Measurements from ENCODE around the gene TPBGL. TPM values are rescaled to one million over a fixed set of nuclear protein-coding genes. Genes with fewer than 3 reads are reported as not detected.

TPBGL gene
- total RNA-seq, 1 donor from 2014 or later, result 2.3 TPM

GRCh38 chr11:75275581-75275980, 35.0 kb downstream of the TPBGL start:
- Mint-ChIP-seq H3K9me3 (ENCODE audit: unreplicated experiment) (peaks cover 1% of the 10 kb centered on the region), H3K36me3 (ENCODE audit: unreplicated experiment) (no peaks in the 10 kb centered on the region), H3K4me1 (ENCODE audit: low read depth, unreplicated experiment) (peaks cover 6% of the 10 kb centered on the region), H3K27me3 (ENCODE audit: unreplicated experiment) (peaks cover 3% of the 10 kb centered on the region), H3K4me3 (ENCODE audit: unreplicated experiment) (no peak overlapping the region), H3K27ac (ENCODE audit: unreplicated experiment) (no peak overlapping the region)
- TF ChIP-seq, protein P1, sequence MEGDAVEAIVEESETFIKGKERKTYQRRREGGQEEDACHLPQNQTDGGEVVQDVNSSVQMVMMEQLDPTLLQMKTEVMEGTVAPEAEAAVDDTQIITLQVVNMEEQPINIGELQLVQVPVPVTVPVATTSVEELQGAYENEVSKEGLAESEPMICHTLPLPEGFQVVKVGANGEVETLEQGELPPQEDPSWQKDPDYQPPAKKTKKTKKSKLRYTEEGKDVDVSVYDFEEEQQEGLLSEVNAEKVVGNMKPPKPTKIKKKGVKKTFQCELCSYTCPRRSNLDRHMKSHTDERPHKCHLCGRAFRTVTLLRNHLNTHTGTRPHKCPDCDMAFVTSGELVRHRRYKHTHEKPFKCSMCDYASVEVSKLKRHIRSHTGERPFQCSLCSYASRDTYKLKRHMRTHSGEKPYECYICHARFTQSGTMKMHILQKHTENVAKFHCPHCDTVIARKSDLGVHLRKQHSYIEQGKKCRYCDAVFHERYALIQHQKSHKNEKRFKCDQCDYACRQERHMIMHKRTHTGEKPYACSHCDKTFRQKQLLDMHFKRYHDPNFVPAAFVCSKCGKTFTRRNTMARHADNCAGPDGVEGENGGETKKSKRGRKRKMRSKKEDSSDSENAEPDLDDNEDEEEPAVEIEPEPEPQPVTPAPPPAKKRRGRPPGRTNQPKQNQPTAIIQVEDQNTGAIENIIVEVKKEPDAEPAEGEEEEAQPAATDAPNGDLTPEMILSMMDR (IDR thresholded peaks at IDR 0.05; ENCODE audit: partially characterized antibody, unreplicated experiment), result no peak
- DNase-seq, result no peak

- H3K4me1 Mint-ChIP-seq (ENCODE audit: low read depth, unreplicated experiment), result peaks cover 6% of the 10 kb centered on the region
- no peak for DNase-seq
- TF ChIP-seq, protein P1 (IDR thresholded peaks at IDR 0.05; ENCODE audit: partially characterized antibody, unreplicated experiment), result no peak
- peaks cover 1% of the 10 kb centered on the region for H3K9me3 Mint-ChIP-seq (ENCODE audit: unreplicated experiment)
- no peak overlapping the region for H3K27ac Mint-ChIP-seq (ENCODE audit: unreplicated experiment)
- H3K4me3 Mint-ChIP-seq (ENCODE audit: unreplicated experiment), result no peak overlapping the region
- peaks cover 3% of the 10 kb centered on the region for H3K27me3 Mint-ChIP-seq (ENCODE audit: unreplicated experiment)
- no peaks in the 10 kb centered on the region for H3K36me3 Mint-ChIP-seq (ENCODE audit: unreplicated experiment)
Measured at GRCh38 chr11:75276186-75276585, 35.6 kb downstream of the TPBGL start.

- Mint-ChIP-seq H3K27ac (ENCODE audit: unreplicated experiment) (no peak overlapping the region), H3K36me3 (ENCODE audit: unreplicated experiment) (no peaks in the 10 kb centered on the region)
Measured at GRCh38 chr11:75276686-75277085, 36.1 kb downstream of the TPBGL start.

GRCh38 chr11:75277211-75277805, 36.7 kb downstream of the TPBGL start:
- H3K27ac Mint-ChIP-seq (ENCODE audit: unreplicated experiment), result no peak overlapping the region
- peaks cover 1% of the 10 kb centered on the region for H3K9me3 Mint-ChIP-seq (ENCODE audit: unreplicated experiment)
- H3K4me3 Mint-ChIP-seq (ENCODE audit: unreplicated experiment), result no peak overlapping the region
- H3K27me3 Mint-ChIP-seq (ENCODE audit: unreplicated experiment), result peaks cover 3% of the 10 kb centered on the region
- H3K4me1 Mint-ChIP-seq (ENCODE audit: low read depth, unreplicated experiment), result peaks cover 3% of the 10 kb centered on the region
- no peak for DNase-seq
- TF ChIP-seq, protein P1 (IDR thresholded peaks at IDR 0.05; ENCODE audit: partially characterized antibody, unreplicated experiment), result no peak
- no peaks in the 10 kb centered on the region for H3K36me3 Mint-ChIP-seq (ENCODE audit: unreplicated experiment)

More at GRCh38 chr11:75276686-75277085, 36.1 kb downstream of the TPBGL start:
- DNase-seq, result no peak
- H3K4me1 Mint-ChIP-seq (ENCODE audit: low read depth, unreplicated experiment), result peaks cover 3% of the 10 kb centered on the region
- H3K27me3 Mint-ChIP-seq (ENCODE audit: unreplicated experiment), result peaks cover 3% of the 10 kb centered on the region
- H3K4me3 Mint-ChIP-seq (ENCODE audit: unreplicated experiment), result no peak overlapping the region
- TF ChIP-seq, protein P1 (IDR thresholded peaks at IDR 0.05; ENCODE audit: partially characterized antibody, unreplicated experiment), result no peak
- H3K9me3 Mint-ChIP-seq (ENCODE audit: unreplicated experiment), result peaks cover 1% of the 10 kb centered on the region

DNA sequence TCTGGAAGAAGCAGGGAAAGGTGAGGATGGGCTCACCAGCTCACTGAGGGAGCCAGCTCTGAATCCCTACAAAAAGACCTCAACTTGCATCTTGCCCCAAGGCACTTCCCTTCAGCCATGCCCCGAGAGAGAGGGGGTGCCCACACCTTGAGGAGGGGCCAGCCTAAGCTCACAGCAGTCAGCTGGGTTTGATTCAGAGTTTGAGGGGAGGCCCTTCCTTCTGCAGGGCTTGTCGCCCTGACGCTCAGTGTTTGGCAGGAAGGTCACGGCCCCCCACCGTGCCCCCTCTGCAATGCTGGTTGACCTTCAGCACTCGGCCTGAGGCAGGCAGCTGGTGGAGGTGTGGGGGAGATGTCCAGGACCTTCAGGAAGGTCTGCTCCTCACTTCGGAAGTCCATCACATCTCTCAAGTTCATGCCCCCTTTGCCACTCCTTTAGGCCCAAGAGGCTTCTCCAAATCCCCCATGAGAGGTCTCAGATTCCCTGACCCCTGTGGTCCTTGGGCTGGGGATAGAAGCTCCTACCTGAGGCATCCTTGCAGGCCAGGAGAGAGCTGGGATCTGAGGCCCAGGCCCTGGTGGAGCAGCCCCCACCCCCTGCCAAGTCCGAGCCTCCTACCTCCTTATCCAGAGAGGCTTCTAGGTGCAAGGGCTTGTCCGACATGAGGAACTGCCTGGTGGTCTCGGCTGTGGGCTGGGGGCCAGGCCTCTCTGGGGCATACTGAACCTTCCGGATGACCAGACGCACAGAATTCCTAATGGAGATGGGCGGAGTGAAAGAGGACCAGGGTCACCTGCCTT, 37.6 kb downstream of the TPBGL start:
- H3K4me1 Mint-ChIP-seq (ENCODE audit: low read depth, unreplicated experiment), result peaks cover 4% of the 10 kb centered on the region
- peaks cover 3% of the 10 kb centered on the region for H3K27me3 Mint-ChIP-seq (ENCODE audit: unreplicated experiment)
- TF ChIP-seq, protein P1 (IDR thresholded peaks at IDR 0.05; ENCODE audit: partially characterized antibody, unreplicated experiment), result no peak
- H3K36me3 Mint-ChIP-seq (ENCODE audit: unreplicated experiment), result no peaks in the 10 kb centered on the region
- H3K27ac Mint-ChIP-seq (ENCODE audit: unreplicated experiment), result no peak overlapping the region
- H3K9me3 Mint-ChIP-seq (ENCODE audit: unreplicated experiment), result peaks cover 1% of the 10 kb centered on the region
- no peak overlapping the region for H3K4me3 Mint-ChIP-seq (ENCODE audit: unreplicated experiment)
- no peak for DNase-seq

All from glutamatergic neuron (in vitro differentiated cells).